ENCODE results near the gene GAGE12G.
"Not testable (repeated sequence)": the region's sequence is repeated elsewhere in the genome, so short reads cannot be mapped to it uniquely, and the experiment has no call there.

GRCh38 chrX:49550989-49551388 lies 19.2 kb upstream of the GAGE12G start, which contains the start of gene GAGE12E:
- not testable (repeated sequence) for TF ChIP-seq EZH2 (IDR thresholded peaks at IDR 0.05; ENCODE audit: borderline replicate concordance, insufficient read depth, low read depth, low read length, poor library complexity, severe bottlenecking); CTCF (IDR thresholded peaks at IDR 0.05)
